ENCODE data around the gene PLEKHH2. TPM values are rescaled to one million over a fixed set of nuclear protein-coding genes. Genes with fewer than 3 reads are reported as not detected.

PLEKHH2 gene
- total RNA-seq, 1 experiment from 2014 or later = 21.2 TPM

DNA sequence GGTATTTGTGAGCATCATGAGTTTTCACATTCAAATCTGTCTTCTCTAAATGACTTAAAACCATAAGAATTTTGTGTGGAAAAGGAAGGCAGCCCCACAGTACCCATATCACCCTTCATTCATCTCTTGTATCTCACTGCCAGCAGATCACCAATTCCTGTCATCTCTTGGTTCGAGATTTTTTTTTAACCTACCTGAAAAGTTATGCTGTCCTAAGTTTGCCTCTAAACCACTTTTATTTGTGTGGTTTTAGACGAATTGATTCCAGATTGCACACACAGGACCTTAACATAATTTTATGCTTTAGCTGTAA, 169.6 kb downstream of the PLEKHH2 start:
- CTCF ChIA-PET = no interaction called here
- no peak for DNase-seq
- H3K27me3 Mint-ChIP-seq (ENCODE audit: unreplicated experiment) = no peaks in the 10 kb centered on the region
- H3K4me1 Mint-ChIP-seq (ENCODE audit: low read depth, unreplicated experiment) = peaks cover 25% of the 10 kb centered on the region
- intact Hi-C loops (cut with micrococcal nuclease; ENCODE audit: unreplicated experiment) = no loop called here
- TF ChIP-seq, protein P1, sequence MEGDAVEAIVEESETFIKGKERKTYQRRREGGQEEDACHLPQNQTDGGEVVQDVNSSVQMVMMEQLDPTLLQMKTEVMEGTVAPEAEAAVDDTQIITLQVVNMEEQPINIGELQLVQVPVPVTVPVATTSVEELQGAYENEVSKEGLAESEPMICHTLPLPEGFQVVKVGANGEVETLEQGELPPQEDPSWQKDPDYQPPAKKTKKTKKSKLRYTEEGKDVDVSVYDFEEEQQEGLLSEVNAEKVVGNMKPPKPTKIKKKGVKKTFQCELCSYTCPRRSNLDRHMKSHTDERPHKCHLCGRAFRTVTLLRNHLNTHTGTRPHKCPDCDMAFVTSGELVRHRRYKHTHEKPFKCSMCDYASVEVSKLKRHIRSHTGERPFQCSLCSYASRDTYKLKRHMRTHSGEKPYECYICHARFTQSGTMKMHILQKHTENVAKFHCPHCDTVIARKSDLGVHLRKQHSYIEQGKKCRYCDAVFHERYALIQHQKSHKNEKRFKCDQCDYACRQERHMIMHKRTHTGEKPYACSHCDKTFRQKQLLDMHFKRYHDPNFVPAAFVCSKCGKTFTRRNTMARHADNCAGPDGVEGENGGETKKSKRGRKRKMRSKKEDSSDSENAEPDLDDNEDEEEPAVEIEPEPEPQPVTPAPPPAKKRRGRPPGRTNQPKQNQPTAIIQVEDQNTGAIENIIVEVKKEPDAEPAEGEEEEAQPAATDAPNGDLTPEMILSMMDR (IDR thresholded peaks at IDR 0.05; ENCODE audit: unreplicated experiment) = no peak
- H3K27ac Mint-ChIP-seq (ENCODE audit: unreplicated experiment) = no peak overlapping the region
- no TSS peak for BruUV-seq (replicated peaks)
- H3K36me3 Mint-ChIP-seq (ENCODE audit: insufficient read depth, unreplicated experiment) = no peaks in the 10 kb centered on the region
- no peaks in the 10 kb centered on the region for H3K9me3 Mint-ChIP-seq (ENCODE audit: low read depth, unreplicated experiment)
- no peak overlapping the region for H3K4me3 Mint-ChIP-seq (ENCODE audit: low read depth, unreplicated experiment)

DNA sequence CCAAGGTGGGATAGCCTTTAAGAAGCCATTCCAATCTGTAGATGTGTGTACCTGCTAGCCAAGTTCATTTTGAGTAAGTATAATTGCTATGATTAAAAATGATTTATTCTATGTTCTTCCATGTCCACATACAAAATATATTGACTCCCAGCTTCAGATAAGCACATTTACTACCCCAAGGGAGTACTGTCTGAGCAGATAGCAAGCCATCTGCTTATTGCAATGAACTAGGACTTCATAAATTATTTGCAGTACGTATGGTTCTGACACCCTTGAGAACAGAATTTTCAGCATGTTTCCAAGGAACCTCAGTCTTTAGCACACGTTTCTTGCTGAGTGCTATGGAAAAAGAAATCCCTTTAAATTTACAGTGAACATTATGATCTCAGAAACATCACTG, 173.4 kb downstream of the PLEKHH2 start:
- CTCF ChIA-PET = no interaction called here
- intact Hi-C loops (cut with micrococcal nuclease; ENCODE audit: unreplicated experiment) = no loop called here

DNA sequence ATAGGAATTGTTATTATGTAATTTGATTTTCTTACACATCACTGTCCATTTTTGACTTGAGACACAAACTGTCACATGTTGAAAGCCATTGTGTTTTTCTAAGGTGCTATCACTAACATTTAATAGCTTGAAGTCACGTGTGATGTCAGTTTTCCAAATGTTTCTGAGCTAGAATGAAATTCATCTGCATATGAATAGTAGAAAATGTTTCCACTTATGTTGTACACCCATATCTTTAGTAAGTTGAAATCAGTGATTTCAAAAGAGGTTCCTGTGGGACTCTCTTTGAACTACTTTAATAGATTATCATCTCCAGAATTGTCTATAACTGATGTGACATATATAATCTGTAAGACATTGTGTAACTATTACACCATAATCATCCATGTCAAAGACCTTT, 173.8 kb downstream of the PLEKHH2 start:
- no peaks in the 10 kb centered on the region for H3K27me3 Mint-ChIP-seq (ENCODE audit: unreplicated experiment)
- H3K27ac Mint-ChIP-seq (ENCODE audit: unreplicated experiment) = no peak overlapping the region
- H3K4me3 Mint-ChIP-seq (ENCODE audit: low read depth, unreplicated experiment) = no peak overlapping the region
- BruUV-seq (replicated peaks) = no TSS peak
- TF ChIP-seq, protein P1 (IDR thresholded peaks at IDR 0.05; ENCODE audit: unreplicated experiment) = no peak
- CTCF ChIA-PET = no interaction called here
- no peak for DNase-seq
- H3K9me3 Mint-ChIP-seq (ENCODE audit: low read depth, unreplicated experiment) = no peaks in the 10 kb centered on the region
- H3K36me3 Mint-ChIP-seq (ENCODE audit: insufficient read depth, unreplicated experiment) = no peaks in the 10 kb centered on the region
- intact Hi-C loops (cut with micrococcal nuclease; ENCODE audit: unreplicated experiment) = no loop called here
- peaks cover 17% of the 10 kb centered on the region for H3K4me1 Mint-ChIP-seq (ENCODE audit: low read depth, unreplicated experiment)

More for the DNA sequence above, 173.4 kb downstream of the PLEKHH2 start:
- no peaks in the 10 kb centered on the region for H3K36me3 Mint-ChIP-seq (ENCODE audit: insufficient read depth, unreplicated experiment)
- no peaks in the 10 kb centered on the region for H3K9me3 Mint-ChIP-seq (ENCODE audit: low read depth, unreplicated experiment)
- TF ChIP-seq, protein P1 (IDR thresholded peaks at IDR 0.05; ENCODE audit: unreplicated experiment) = no peak
- H3K4me3 Mint-ChIP-seq (ENCODE audit: low read depth, unreplicated experiment) = no peak overlapping the region
- no peak for DNase-seq
- no peaks in the 10 kb centered on the region for H3K27me3 Mint-ChIP-seq (ENCODE audit: unreplicated experiment)
- no peak overlapping the region for H3K27ac Mint-ChIP-seq (ENCODE audit: unreplicated experiment)
- BruUV-seq (replicated peaks) = no TSS peak
- peaks cover 12% of the 10 kb centered on the region for H3K4me1 Mint-ChIP-seq (ENCODE audit: low read depth, unreplicated experiment)

DNA sequence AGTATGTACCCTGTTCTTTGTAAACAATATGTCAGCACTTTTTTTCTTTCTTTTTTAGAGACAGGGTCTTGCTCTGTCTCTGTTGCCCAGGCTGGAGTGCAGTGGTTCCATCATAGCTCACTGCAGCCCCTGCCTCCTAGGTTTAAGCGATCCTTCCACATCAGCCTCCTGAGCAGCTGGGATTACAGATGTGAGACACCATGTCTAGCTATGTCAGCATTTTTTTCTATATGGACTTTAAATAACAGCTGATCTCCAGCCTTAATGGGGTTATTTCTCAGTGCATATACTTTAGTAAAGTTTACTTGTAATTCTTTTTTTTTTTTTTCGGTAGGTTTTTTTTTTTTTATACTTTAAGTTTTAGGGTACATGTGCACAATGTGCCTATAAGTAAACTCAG, 174.9 kb downstream of the PLEKHH2 start:
- H3K27ac Mint-ChIP-seq (ENCODE audit: unreplicated experiment) = no peak overlapping the region
- CTCF ChIA-PET = no interaction called here
- H3K36me3 Mint-ChIP-seq (ENCODE audit: insufficient read depth, unreplicated experiment) = peaks cover 3% of the 10 kb centered on the region
- H3K4me1 Mint-ChIP-seq (ENCODE audit: low read depth, unreplicated experiment) = peaks cover 17% of the 10 kb centered on the region
- H3K27me3 Mint-ChIP-seq (ENCODE audit: unreplicated experiment) = no peaks in the 10 kb centered on the region
- TF ChIP-seq, protein P1 (IDR thresholded peaks at IDR 0.05; ENCODE audit: unreplicated experiment) = no peak
- no peak for DNase-seq
- H3K9me3 Mint-ChIP-seq (ENCODE audit: low read depth, unreplicated experiment) = peaks cover 3% of the 10 kb centered on the region
- BruUV-seq (replicated peaks) = no TSS peak
- no peak overlapping the region for H3K4me3 Mint-ChIP-seq (ENCODE audit: low read depth, unreplicated experiment)
- intact Hi-C loops (cut with micrococcal nuclease; ENCODE audit: unreplicated experiment) = no loop called here

DNA sequence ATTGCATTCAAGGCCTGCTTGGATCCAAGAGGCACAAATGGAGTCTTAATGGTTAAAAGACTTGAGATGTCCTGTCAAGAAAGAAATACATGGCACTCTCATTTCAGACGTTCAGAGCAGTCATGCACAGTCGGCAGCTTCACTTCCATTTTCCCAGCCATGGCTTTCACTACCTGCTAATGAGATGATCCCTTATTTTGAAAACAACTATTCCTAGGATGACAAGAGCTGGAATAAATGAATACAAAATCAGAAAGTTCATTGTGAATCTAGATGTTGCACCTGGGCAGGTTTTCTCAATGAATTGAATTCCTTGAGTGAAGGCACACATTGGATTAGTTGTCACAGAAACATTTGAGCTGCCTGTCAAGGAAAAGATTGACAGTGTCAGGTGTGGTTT, 175.9 kb downstream of the PLEKHH2 start:
- Mint-ChIP-seq H3K4me1 (ENCODE audit: low read depth, unreplicated experiment) (peaks cover 15% of the 10 kb centered on the region), H3K36me3 (ENCODE audit: insufficient read depth, unreplicated experiment) (peaks cover 3% of the 10 kb centered on the region), H3K27me3 (ENCODE audit: unreplicated experiment) (no peaks in the 10 kb centered on the region), H3K9me3 (ENCODE audit: low read depth, unreplicated experiment) (peaks cover 3% of the 10 kb centered on the region), H3K4me3 (ENCODE audit: low read depth, unreplicated experiment) (no peak overlapping the region), H3K27ac (ENCODE audit: unreplicated experiment) (no peak overlapping the region)
- no TSS peak for BruUV-seq (replicated peaks)
- intact Hi-C loops (cut with micrococcal nuclease; ENCODE audit: unreplicated experiment) = no loop called here
- CTCF ChIA-PET = no interaction called here
- TF ChIP-seq, protein P1 (IDR thresholded peaks at IDR 0.05; ENCODE audit: unreplicated experiment) = no peak
- DNase-seq = no peak
